WTC11 (cell line): ENCODE results near the gene NPAT. TPM values are rescaled to one million over a fixed set of nuclear protein-coding genes. Genes with fewer than 3 reads are reported as not detected.

Source experiments
- ATAC-seq: fragments of 200-7000 bp; cut with Tn5 transposase; 2 replicates; pipeline ENCODE4 v1.10.0; 2021; ENCODE audit warnings: mild to moderate bottlenecking, moderate library complexity
- CTCF ChIA-PET: fragments of 300-600 bp; sonication (Branson Sonifier 250); formaldehyde crosslinking; loops from one replicate; lab custom pipeline; 2021; ENCODE audit warnings: antibody characterized with exemption; lab: Charles Lee
- POLR2A ChIA-PET: fragments of 350-600 bp; sonication (Branson Sonifier 250); formaldehyde crosslinking; loops from one replicate; lab custom pipeline; 2021; ENCODE audit warnings: antibody characterized with exemption; lab: Charles Lee
- DNase-seq: peaks from one replicate; pipeline ENCODE4 v3.0.0; 2021; ENCODE audit warnings: low spot score
- H3K27ac Mint-ChIP-seq: 2 replicates; pipeline ENCODE4 v1.8.0; 2021; ENCODE audit warnings: mixed read lengths
- H3K27me3 Mint-ChIP-seq: 2 replicates; pipeline ENCODE4 v1.8.0; 2021; ENCODE audit warnings: low read depth, mild to moderate bottlenecking, moderate library complexity, mixed read lengths
- H3K36me3 Mint-ChIP-seq: 2 replicates; pipeline ENCODE4 v1.8.0; 2021; ENCODE audit warnings: mixed read lengths
- H3K4me1 Mint-ChIP-seq: 2 replicates; pipeline ENCODE4 v1.8.0; 2022; ENCODE audit warnings: mixed read lengths
- H3K4me3 Mint-ChIP-seq: 2 replicates; pipeline ENCODE4 v1.8.0; 2021; ENCODE audit warnings: mild to moderate bottlenecking, moderate library complexity, mixed read lengths
- H3K9me3 Mint-ChIP-seq: 2 replicates; pipeline ENCODE4 v1.8.0; 2021; ENCODE audit warnings: mixed read lengths
- AFF4 ChIP-seq: sonication (generic); formaldehyde crosslinking; IDR thresholded peaks from 2 replicates; pipeline ENCODE4 v1.8.1; 2023; ENCODE audit warnings: mild to moderate bottlenecking, missing genetic modification reagents, borderline replicate concordance
- AR ChIP-seq: fragments of 250-450 bp; sonication (Bioruptor Pico); IDR thresholded peaks from 2 replicates; pipeline ENCODE4 v1.9.0; 2021; ENCODE audit warnings: mild to moderate bottlenecking
- ATF2 ChIP-seq: sonication (generic); formaldehyde crosslinking; IDR thresholded peaks from 2 replicates; pipeline ENCODE4 v1.8.1; 2022; ENCODE audit warnings: low read depth, missing genetic modification reagents, borderline replicate concordance
- E2F4 ChIP-seq: sonication (generic); formaldehyde crosslinking; IDR thresholded peaks from 2 replicates; pipeline ENCODE4 v1.8.1; 2022; ENCODE audit warnings: low read depth, mild to moderate bottlenecking, moderate library complexity, missing genetic modification reagents, borderline replicate concordance
- E2F5 ChIP-seq: sonication (generic); formaldehyde crosslinking; IDR thresholded peaks from 2 replicates; pipeline ENCODE4 v1.8.1; 2022; ENCODE audit warnings: mild to moderate bottlenecking, moderate library complexity, missing genetic modification reagents
- EMX1 ChIP-seq: fragments of 250-450 bp; sonication (Bioruptor Pico); IDR thresholded peaks from 2 replicates; pipeline ENCODE4 v1.8.0; 2021; ENCODE audit warnings: mild to moderate bottlenecking
- HMGXB4 ChIP-seq: sonication (generic); formaldehyde crosslinking; IDR thresholded peaks from 2 replicates; pipeline ENCODE4 v1.8.1; 2023; ENCODE audit warnings: mild to moderate bottlenecking, moderate library complexity, missing genetic modification reagents
- MAX ChIP-seq: sonication (generic); formaldehyde crosslinking; IDR thresholded peaks from 2 replicates; pipeline ENCODE4 v1.8.0; 2022; ENCODE audit warnings: mild to moderate bottlenecking, missing genetic modification reagents
- OVOL2 ChIP-seq: fragments of 250-450 bp; sonication (Bioruptor Pico); IDR thresholded peaks from 2 replicates; pipeline ENCODE4 v1.9.0; 2021; ENCODE audit warnings: mild to moderate bottlenecking, borderline replicate concordance
- RORB ChIP-seq: fragments of 250-450 bp; sonication (Bioruptor Pico); IDR thresholded peaks from 2 replicates; pipeline ENCODE4 v1.9.0; 2021; ENCODE audit warnings: mild to moderate bottlenecking
- SMAD4 ChIP-seq: sonication (generic); formaldehyde crosslinking; IDR thresholded peaks from 2 replicates; pipeline ENCODE4 v1.8.0; 2022; ENCODE audit warnings: mild to moderate bottlenecking, missing genetic modification reagents
- TP53 ChIP-seq: sonication (generic); formaldehyde crosslinking; IDR thresholded peaks from 2 replicates; pipeline ENCODE4 v1.8.1; 2023; ENCODE audit warnings: mild to moderate bottlenecking, missing genetic modification reagents
- ZBTB21 ChIP-seq: sonication (generic); formaldehyde crosslinking; IDR thresholded peaks from 2 replicates; pipeline ENCODE4 v1.8.1; 2023; ENCODE audit warnings: mild to moderate bottlenecking, missing genetic modification reagents, borderline replicate concordance
- ZNF138 ChIP-seq: sonication (generic); formaldehyde crosslinking; conservative IDR thresholded peaks from 2 replicates; pipeline ENCODE4 v1.8.1; 2022; ENCODE audit warnings: mild to moderate bottlenecking, moderate library complexity, missing genetic modification reagents
- total RNA-seq: library from RNA; stranded (reverse); gene quantifications from 3 replicates; pipeline ENCODE4 v1.2.3, GENCODE V29; 2021

NPAT gene
- total RNA-seq, 1 experiment from 2014 or later: 17.2 TPM

GRCh38 chr11:108228251-108228650, 5.8 kb upstream of the NPAT start:
- Mint-ChIP-seq H3K36me3 (peaks cover 35% of the 10 kb centered on the region), H3K4me1 (peaks cover 4% of the 10 kb centered on the region), H3K27me3 (no peaks in the 10 kb centered on the region), H3K4me3 (no peak overlapping the region), H3K9me3 (no peaks in the 10 kb centered on the region), H3K27ac (no peak overlapping the region)
- ATAC-seq: no peak
- ChIA-PET CTCF (no interaction called here), POLR2A (no interaction called here)
- no peak for DNase-seq
- TF ChIP-seq MAX (CRISPR knock-in tag) (no peak), ZNF138 (CRISPR knock-in tag) (no peak)

GRCh38 chr11:108226036-108226435, 3.6 kb upstream of the NPAT start:
- CTCF ChIA-PET: interaction anchor here (1.0 kb wide), 1 partner anchor 199 kb away, joined by 3 read pairs; no protein-coding TSS in a partner anchor
- DNase-seq: no peak
- POLR2A ChIA-PET: interaction anchor here (0.6 kb wide), 1 partner anchor 75 kb away, joined by 3 read pairs; no protein-coding TSS in a partner anchor
- TF ChIP-seq RORB (no peak), SMAD4 (CRISPR knock-in tag) (no peak), AFF4 (CRISPR knock-in tag) (no peak), EMX1 (CRISPR knock-in tag) (no peak), ATF2 (CRISPR knock-in tag) (no peak), TP53 (CRISPR knock-in tag) (no peak), ZBTB21 (CRISPR knock-in tag) (no peak), AR (CRISPR knock-in tag) (no peak), HMGXB4 (CRISPR knock-in tag) (no peak), E2F5 (CRISPR knock-in tag) (no peak), OVOL2 (no peak), E2F4 (CRISPR knock-in tag) (no peak), ZNF138 (CRISPR knock-in tag) (no peak)
- Mint-ChIP-seq H3K4me1 (peaks cover 6% of the 10 kb centered on the region), H3K27me3 (no peaks in the 10 kb centered on the region), H3K9me3 (no peaks in the 10 kb centered on the region), H3K4me3 (no peak overlapping the region), H3K36me3 (peaks cover 25% of the 10 kb centered on the region), H3K27ac (no peak overlapping the region)
- ATAC-seq: no peak
